HG03571 (cell line): ENCODE data around the gene RFC1.
"Not testable (repeated sequence)": the region's sequence is repeated elsewhere in the genome, so short reads cannot be mapped to it uniquely, and the experiment has no call there.

ENCODE experiments used
- ATAC-seq: cut with Tn5 transposase; IDR thresholded peaks from one replicate; pipeline ENCODE4 v1.9.1; 2021; ENCODE audit not compliant: unreplicated experiment

Gene RFC1, protein sequence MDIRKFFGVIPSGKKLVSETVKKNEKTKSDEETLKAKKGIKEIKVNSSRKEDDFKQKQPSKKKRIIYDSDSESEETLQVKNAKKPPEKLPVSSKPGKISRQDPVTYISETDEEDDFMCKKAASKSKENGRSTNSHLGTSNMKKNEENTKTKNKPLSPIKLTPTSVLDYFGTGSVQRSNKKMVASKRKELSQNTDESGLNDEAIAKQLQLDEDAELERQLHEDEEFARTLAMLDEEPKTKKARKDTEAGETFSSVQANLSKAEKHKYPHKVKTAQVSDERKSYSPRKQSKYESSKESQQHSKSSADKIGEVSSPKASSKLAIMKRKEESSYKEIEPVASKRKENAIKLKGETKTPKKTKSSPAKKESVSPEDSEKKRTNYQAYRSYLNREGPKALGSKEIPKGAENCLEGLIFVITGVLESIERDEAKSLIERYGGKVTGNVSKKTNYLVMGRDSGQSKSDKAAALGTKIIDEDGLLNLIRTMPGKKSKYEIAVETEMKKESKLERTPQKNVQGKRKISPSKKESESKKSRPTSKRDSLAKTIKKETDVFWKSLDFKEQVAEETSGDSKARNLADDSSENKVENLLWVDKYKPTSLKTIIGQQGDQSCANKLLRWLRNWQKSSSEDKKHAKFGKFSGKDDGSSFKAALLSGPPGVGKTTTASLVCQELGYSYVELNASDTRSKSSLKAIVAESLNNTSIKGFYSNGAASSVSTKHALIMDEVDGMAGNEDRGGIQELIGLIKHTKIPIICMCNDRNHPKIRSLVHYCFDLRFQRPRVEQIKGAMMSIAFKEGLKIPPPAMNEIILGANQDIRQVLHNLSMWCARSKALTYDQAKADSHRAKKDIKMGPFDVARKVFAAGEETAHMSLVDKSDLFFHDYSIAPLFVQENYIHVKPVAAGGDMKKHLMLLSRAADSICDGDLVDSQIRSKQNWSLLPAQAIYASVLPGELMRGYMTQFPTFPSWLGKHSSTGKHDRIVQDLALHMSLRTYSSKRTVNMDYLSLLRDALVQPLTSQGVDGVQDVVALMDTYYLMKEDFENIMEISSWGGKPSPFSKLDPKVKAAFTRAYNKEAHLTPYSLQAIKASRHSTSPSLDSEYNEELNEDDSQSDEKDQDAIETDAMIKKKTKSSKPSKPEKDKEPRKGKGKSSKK

DNA sequence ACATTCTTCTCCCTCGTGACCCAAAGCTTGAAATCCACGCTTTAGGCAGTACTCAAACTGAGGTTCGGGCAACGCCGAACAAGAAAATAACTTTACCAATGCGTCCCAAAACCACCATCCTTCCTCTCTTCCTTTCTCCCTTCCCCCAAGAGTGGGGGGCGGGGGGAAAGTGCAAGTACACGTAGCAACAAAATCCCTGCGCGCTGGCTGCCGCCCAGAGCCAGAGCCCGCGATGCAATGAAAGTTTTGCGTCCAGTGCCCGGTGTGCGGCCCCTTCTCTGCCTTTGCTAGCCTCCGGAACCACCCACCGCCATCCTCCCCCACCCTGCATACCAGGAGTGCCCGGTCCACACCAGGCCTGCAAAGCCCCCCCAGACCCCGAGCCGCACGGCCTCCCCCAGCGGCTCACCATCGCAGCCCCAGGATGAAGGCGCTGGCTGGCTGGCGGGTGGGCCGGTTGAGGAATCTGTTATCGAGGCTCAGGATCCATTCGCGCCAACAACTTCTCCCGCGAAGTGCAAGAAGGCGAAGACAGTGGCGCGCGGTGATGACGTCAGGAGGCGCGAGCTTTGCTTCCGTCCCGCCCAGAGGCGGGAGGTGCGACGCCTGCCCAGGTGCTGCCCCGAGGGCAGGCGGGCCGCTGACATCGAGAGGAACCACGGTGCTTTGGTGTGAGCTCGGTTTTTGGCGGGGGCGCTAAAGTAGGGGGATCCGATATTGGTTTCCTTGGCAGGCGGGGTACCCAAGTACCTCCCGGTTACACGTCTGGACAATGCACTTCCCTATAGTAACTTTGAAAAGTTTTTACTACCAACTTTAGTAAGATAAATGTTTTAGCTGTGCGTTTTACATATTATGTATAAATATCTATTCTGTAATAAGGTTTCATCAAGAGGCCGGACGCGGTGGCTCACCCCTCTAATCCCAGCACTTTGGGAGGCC is at the start of gene RFC1:
Gene RFC1 (minus strand): TSS at position 533 of the 942 bp plus-strand sequence. CDS start 121 bp downstream, at position 412.
- peak; percentile 70 for ATAC-seq

DNA sequence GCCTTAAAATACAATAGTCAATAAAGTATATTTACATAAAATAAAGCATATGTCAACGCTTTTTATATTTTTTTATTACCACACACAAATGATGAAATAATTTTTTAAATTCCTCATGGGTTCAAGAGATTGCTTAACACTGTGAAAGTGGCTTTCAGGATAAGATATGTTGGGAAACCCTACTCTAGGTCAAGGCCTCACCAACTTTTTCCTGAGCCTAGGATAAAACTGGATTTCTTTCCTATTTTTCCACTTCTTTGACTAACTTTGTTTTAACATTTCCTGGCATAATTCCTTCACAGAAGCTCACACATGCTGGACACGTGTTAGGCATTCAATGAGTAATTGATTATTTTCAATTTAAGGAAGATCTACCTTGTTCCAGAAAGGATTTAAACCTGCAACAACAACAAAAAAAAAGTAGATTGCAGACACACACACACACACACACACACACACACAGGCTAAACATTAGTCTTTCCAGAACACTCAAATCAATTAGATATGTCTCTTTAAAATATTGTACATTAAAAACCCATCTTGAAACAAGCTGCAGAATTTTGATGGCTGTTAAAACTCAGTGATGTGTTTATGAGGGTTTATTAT is 49.6 kb upstream of the RFC1 start:
- no peak for ATAC-seq

DNA sequence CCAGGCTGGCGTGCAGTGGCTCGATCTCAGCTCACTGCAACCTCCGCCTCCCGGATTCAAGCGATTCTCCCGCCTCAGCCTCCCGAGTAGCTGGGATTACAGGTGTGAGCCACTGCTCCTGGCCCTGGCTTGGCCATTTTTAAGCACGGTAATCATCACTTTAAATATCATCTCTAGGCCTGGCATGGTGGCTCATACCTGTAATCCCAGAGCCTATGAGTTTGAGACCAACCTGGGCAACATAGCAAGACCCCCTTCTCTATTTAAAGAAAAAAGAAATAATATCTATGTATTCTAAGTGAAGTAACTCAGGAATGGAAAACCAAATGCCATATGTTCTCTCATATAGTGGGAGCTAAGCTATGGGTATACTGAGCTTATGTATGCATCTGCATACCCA is 45.4 kb upstream of the RFC1 start:
- ATAC-seq, result not testable (repeated sequence)

DNA sequence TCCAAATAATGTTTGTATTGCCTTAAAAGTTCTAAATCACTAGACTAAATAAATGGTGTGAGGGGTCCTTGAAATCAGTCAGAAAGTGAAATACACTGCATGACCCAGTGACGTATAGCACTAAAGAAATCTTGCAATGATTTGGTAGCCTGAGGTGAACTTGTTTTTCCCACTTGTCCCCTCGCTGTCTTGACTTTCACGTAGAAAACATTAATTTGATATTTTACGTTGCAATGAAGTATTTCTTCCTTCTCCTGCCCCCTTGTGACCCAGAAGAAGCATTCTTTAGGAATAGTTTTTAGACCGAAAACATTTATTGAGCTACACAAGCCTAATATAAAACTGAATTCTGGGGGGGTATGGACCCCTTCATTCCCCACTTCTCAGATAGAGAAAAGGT is 44.3 kb upstream of the RFC1 start:
- no peak for ATAC-seq

DNA sequence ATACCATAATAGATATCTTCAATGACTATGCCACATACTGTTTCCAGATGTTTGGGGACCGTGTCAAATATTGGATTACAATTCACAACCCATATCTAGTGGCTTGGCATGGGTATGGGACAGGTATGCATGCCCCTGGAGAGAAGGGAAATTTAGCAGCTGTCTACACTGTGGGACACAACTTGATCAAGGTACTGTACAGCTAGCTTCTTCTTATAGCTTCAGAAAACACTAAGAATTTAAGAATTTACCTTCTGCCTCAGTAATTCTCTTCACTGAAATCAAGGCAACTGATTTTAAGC is 41.4 kb upstream of the RFC1 start:
- ATAC-seq, result no peak

DNA sequence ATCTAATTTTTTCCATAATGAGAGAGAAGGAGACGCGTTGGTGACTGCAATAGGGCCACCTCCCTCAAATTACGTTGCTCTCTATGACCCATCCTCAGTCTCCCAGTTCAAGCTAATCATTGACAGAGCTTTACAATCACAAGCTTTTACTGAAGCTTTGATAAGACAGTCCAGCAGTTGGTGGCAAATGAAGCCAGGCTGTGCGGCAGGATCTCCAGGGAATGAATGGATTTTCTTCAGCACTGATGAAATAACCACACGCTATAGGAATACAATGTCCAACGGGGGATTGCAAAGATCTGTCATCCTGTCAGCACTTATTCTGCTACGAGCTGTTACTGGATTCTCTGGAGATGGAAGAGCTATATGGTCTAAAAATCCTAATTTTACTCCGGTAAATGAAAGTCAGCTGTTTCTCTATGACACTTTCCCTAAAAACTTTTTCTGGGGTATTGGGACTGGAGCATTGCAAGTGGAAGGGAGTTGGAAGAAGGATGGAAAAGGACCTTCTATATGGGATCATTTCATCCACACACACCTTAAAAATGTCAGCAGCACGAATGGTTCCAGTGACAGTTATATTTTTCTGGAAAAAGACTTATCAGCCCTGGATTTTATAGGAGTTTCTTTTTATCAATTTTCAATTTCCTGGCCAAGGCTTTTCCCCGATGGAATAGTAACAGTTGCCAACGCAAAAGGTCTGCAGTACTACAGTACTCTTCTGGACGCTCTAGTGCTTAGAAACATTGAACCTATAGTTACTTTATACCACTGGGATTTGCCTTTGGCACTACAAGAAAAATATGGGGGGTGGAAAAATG is 40.8 kb upstream of the RFC1 start, which contains the start of gene KLB:
Gene KLB (plus strand): TSS at position 168 of the 821 bp plus-strand sequence. CDS start 20 bp downstream, at position 188.
- no peak for ATAC-seq

DNA sequence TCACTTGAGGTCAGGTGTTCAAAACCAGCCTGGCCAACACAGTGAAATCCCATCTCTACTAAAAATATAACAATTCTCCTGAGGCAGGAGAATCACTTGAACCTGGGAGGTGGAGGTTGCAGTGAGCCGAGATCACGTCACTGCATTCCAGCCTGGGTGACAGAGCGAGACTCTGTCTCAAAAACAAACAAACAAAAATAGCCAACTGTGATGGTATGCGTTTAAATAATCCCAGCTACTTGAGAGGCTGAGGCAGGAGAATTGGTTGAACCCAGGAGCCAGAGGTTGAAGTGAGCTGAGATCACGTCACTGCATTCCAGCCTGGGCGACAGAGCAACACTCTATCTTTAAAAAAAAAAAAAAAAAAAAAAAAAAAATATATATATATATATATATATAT is 35.5 kb upstream of the RFC1 start:
- ATAC-seq, result not testable (repeated sequence)

DNA sequence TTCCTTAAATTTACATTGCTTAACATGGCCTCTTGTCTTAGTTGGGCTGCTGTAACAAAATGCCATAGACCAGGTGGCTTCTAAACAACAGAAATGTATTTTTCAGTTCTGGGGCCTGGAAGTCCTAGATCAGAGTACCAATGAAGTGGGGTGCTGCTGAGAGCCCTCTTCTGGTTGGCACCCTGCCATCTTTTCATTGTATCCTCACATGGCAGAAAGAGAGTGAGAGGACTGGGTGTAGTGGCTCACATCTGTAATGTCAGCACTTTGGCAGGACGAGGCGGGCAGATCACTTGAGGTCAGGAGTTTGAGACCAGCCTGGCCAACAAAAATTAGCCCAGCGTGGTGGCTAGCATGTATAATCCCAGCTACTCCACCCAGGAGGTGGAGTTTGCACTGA is 28.5 kb upstream of the RFC1 start:
- ATAC-seq, result no peak

DNA sequence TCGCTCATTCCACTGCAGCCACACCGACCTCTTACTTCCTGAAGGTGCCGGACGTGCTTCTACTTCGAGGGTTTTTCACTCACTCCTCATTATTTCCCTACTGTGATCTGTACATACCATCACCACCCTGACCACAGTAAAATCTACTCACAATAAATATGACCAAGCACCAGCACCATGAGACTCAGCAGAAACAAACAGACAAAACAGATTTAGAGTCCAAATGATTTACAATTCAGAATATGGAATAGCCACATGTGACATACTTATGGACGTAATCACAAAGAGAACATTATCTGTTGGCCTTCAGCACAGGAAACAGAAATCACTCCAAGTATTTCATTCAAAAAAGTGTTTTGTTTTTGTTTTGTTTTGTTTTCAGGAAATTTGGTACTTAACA is 24.4 kb upstream of the RFC1 start:
- ATAC-seq, result no peak

DNA sequence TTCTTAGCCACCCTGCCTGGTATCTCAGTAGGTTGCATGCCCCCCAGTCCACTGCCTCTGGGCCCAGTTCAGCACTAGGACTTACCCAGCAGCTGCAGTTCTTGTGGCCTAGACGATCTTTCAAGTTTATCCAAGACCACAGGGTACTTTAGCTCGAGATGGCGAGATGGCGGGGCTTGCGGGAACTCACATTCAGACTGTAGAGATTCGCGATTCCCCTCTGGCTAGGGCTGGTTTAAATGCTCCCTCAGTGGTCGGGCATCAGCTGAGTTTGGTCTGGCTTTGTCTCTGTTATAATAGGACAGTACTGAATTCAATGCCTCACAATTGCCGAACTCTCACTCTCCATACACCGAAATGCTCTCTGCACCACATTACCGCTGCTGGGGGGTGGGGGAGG is 18.4 kb upstream of the RFC1 start:
- no peak for ATAC-seq

DNA sequence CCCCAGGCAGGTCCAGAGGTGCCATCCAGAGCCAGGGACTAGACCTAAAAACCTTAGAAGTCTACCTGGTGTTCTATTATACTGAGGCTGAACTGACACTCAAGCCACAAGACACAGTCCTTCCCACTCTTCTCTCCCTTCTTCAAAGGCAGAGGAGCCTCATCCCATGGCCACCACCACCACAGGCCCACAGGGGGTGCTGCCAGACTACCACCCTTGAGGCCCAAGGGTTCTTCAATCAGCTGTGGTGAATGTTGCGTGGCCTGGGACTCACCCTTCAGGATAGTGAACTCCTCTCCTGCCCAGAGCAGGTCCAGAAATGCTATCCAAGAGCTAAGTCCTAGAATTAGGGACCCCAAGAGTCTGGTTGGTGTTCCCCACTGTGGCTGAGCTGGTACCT is 17.5 kb upstream of the RFC1 start:
- ATAC-seq, result no peak

DNA sequence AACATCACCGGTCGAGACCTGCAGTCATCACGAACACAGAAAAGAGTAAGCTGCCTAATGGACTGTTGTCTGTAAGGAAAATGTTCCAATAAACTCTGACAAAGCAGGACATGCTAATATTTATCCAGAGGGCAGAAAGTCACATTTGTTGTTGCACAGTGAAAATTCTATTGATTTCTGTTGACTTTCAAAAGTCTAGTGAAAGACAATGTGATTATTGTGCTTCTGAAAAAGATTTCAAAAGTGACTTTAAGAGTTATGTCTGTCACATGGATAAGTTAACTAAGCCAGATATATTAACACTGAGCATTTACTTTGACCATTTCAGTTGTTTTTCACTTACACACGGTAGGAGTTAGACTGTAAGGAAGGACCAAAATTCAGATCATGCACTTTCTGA is 9.3 kb upstream of the RFC1 start:
- ATAC-seq, result no peak

DNA sequence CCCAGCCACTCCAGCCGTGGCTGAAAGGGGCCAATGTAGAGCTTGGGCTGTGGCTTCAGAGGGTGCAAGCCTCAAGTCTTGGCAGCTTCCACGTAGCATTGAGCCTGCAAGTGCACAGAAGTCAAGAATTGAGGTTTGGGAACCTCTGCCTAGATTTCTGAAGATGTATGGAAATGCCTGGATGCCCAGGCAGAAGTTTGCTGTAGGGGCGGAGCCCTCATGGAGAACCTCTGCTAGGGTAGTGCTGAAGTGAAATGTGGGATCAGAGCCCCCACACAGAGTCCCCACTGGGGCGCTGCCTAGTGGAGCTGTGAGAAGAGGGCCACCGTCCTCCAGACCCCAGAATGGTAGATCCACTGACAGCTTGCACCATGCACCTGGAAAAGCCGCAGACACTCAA is 5.0 kb upstream of the RFC1 start:
- not testable (repeated sequence) for ATAC-seq

DNA sequence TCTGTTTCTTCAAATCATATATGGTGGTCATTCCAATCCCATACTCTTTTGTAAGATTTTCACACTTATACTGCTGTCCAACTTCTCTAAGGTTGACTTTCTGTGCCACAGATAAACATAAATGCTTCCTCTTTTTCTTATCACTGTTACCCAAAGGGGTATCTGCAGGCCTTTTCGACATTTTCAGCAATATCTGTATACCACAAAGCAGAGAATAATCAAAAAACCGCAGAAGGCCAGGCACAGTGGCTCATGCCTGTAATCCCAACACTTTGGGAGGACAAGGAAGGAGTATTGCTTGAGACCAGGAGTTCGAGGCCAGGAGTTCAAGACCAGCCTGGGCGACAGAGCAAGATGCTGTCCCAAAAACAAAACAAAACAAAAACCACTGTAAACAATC is 3.1 kb upstream of the RFC1 start:
- ATAC-seq, result no peak

DNA sequence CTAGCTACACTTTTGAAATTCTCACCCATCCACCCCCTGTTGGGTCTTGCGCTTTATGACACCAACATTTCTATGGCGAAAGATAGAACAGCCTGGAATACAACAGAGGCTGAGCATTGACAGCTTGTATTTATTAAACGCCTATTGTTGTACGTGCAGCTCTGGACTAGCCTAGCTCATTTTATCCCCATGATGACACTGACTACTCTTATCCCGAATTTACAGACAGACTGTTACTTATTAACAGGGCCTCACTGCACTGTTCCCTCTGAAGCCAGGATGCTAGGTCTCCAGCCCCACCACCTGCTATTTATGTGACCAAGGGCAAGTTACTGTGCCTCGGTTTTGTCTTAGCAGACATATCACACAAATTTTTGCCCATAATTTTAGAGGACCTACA is 1.0 kb upstream of the RFC1 start:
- no peak for ATAC-seq

DNA sequence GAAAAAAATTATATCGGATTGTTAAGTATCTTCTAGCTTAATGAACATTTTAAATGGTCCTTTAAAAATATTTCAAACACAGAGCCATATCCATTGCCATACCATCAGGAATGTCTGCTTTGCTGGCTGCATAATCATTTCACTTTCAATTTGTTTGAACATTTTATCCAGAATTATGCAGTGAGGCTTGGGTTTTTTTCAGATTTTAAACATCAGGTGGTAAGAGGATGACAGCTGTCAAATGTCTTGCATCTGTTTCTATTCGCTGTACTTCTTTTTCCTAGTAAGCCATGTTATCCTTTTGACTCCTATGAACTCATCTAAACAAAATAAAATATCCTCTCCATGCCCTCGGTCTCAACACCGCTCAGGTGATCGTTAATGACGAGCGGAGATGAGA is 802 bp downstream of the RFC1 start:
- ATAC-seq, result no peak

DNA sequence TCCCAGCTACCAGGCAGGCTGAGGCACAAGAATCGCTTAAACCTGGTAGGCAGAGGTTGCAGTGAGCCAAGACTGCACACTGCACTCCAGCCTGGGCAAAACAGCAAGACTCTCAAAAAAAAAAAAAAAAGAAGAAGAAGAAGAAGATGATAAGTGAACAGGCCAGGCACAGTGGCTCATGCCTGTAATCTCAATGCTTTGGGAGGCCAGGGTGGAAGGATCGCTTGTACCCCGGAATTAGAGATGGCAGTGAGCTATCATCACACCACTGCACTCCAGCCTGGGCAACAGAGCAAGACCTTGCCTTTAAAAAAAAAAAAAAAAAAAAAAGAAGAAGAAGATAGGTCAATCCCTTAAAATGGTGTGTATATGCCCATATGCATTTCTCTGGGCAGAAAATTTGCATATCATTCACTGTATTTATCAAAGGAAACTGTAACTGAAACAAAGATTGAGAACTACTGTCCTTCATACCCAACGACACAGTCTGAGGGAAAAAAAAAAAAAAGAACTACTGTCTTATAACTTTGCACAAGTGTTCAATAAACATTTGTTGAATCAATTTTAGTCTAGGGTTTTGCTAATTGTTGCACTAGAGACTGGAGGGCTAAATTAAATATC is 2.3 kb downstream of the RFC1 start:
- peak; percentile 42 for ATAC-seq

DNA sequence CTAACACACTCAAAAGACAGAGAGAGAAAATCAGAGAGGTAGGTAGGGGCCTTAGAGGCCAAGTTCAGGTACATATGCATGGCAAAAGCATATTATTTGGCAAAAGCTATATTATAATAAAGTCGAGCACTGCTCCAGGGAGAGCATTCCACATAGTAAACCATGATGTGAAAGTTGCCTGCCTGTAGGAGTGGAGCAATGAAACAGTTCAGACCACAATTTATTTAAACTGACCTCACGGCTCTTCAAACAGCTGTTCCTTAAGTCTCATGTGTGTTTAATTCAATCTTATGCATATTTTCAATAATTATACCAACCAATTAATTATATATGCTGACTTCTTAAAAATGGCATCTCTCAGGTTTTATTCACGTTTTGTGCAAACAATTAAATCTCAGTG is 3.3 kb downstream of the RFC1 start:
- ATAC-seq, result no peak

DNA sequence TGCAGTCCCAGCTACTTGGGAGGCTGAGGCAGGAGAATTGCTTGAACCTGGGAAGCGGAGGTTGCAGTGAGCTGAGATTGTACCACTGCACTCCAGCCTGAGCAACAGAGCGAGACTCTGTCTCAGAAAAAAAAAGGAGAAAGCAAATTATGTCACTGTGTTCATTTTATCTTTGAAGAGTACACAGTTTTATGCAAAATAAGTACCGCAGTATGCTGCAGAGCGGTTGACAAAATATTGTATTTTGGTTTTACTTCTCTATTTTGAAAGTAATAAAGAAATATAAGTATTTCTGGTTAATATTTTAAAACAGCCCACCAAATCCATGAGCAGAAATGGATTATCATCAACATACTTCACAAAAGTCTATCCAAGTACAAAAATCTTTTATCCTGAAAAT is 5.6 kb downstream of the RFC1 start:
- peak; percentile 41 for ATAC-seq
